Upper lobe of right lung (tissue), 1 donor: ENCODE measurements around the gene DOP1A. TPM values are rescaled to one million over a fixed set of nuclear protein-coding genes. Genes with fewer than 3 reads are reported as not detected.
A peak's percentile ranks its signal among the peaks of the same experiment; 100 is the strongest.

ENCODE experiments used
- ATAC-seq: fragments of 200-7000 bp; cut with Tn5 transposase; one replicate; pipeline ENCODE4 v1.9.1; 2020; ENCODE audit warnings: mild to moderate bottlenecking, moderate library complexity
- DNase-seq: peaks from one replicate; pipeline ENCODE4 v3.0.0-alpha.2; 2020
- H3K27ac ChIP-seq: fragments of 200-600 bp; one replicate; pipeline ENCODE4 v1.8.0; 2022
- H3K27me3 ChIP-seq: fragments of 200-600 bp; one replicate; pipeline ENCODE4 v1.8.0; 2022; ENCODE audit warnings: mild to moderate bottlenecking
- H3K36me3 ChIP-seq: fragments of 200-600 bp; one replicate; pipeline ENCODE4 v1.8.0; 2022
- H3K4me1 ChIP-seq: fragments of 200-600 bp; one replicate; pipeline ENCODE4 v1.8.0; 2022
- H3K4me3 ChIP-seq: fragments of 200-600 bp; one replicate; pipeline ENCODE4 v1.8.0; 2022; ENCODE audit warnings: mild to moderate bottlenecking
- H3K9me3 ChIP-seq: fragments of 200-600 bp; one replicate; pipeline ENCODE4 v1.8.0; 2022
- intact Hi-C: fragments of 100-400 bp; cut with DNase I; formaldehyde crosslinking; loops from one replicate; pipeline ENCODE4 v1.11.0; 2022
- total RNA-seq: library from RNA; stranded (reverse); fragmentation: NEBNext Ultra II Directional; extraction: Animal tissue kit (Norgen Biotek cat#: 25700); gene quantifications from one replicate; pipeline ENCODE4 v1.2.1, GENCODE V29; 2021
- TF ChIP-seq, protein P1 (sequence below): fragments of 200-600 bp; IDR thresholded peaks from one replicate; pipeline ENCODE4 v1.8.0; 2022; ENCODE audit warnings: antibody characterized with exemption
- donor health status: DM: no; HTN: yes; CAD: no; lungs with severe emphysema.

DOP1A gene
- total RNA-seq, 1 donor from 2014 or later, result 26.4 TPM

GRCh38 chr6:83098589-83098988 lies 31.1 kb downstream of the DOP1A start:
- TF ChIP-seq, protein P1, sequence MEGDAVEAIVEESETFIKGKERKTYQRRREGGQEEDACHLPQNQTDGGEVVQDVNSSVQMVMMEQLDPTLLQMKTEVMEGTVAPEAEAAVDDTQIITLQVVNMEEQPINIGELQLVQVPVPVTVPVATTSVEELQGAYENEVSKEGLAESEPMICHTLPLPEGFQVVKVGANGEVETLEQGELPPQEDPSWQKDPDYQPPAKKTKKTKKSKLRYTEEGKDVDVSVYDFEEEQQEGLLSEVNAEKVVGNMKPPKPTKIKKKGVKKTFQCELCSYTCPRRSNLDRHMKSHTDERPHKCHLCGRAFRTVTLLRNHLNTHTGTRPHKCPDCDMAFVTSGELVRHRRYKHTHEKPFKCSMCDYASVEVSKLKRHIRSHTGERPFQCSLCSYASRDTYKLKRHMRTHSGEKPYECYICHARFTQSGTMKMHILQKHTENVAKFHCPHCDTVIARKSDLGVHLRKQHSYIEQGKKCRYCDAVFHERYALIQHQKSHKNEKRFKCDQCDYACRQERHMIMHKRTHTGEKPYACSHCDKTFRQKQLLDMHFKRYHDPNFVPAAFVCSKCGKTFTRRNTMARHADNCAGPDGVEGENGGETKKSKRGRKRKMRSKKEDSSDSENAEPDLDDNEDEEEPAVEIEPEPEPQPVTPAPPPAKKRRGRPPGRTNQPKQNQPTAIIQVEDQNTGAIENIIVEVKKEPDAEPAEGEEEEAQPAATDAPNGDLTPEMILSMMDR, result no peak
- no peaks in the 10 kb centered on the region for H3K27me3 ChIP-seq
- intact Hi-C loops, result no loop called here
- no peaks in the 10 kb centered on the region for H3K9me3 ChIP-seq
- no peaks in the 10 kb centered on the region for H3K4me1 ChIP-seq
- ATAC-seq (no peak), DNase-seq (no peak)
- no peak overlapping the region for H3K27ac ChIP-seq
- peaks cover 10% of the 10 kb centered on the region for H3K36me3 ChIP-seq
- H3K4me3 ChIP-seq, result no peak overlapping the region

DNA sequence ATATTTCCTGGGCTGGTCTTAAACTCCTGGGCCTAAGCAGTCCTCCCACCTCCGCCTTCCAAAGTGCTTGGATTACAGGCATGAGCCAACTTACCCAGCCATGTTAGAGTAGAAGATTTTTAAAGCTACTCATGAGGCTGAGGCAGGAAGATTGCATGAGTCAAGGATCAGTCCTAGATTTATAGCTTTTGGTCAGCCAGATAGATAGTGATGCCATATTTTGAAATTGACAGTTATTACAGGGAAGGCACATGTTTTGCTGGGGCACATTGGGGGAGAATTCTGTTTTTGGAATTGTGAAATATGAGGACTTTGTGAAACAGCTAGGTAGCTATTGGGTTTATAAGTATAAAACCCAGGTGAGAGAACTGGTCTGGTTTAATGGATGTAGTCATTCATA lies 40.9 kb downstream of the DOP1A start:
- no peak for ATAC-seq
- no peak for DNase-seq
- no peak overlapping the region for H3K27ac ChIP-seq
- H3K9me3 ChIP-seq, result no peaks in the 10 kb centered on the region
- no peaks in the 10 kb centered on the region for H3K27me3 ChIP-seq
- intact Hi-C loops, result no loop called here
- H3K4me1 ChIP-seq, result no peaks in the 10 kb centered on the region
- H3K36me3 ChIP-seq, result peaks cover 22% of the 10 kb centered on the region
- no peak overlapping the region for H3K4me3 ChIP-seq
- TF ChIP-seq, protein P1, result no peak

- no peaks in the 10 kb centered on the region for H3K4me1 ChIP-seq
- H3K9me3 ChIP-seq, result no peaks in the 10 kb centered on the region
- H3K36me3 ChIP-seq, result peaks cover 22% of the 10 kb centered on the region
- DNase-seq (no peak), ATAC-seq (peak; percentile 27)
- TF ChIP-seq, protein P1, result no peak
- intact Hi-C loops, result no loop called here
- no peak overlapping the region for H3K27ac ChIP-seq
- no peaks in the 10 kb centered on the region for H3K27me3 ChIP-seq
- no peak overlapping the region for H3K4me3 ChIP-seq
Observed at GRCh38 chr6:83113258-83113657, 45.8 kb downstream of the DOP1A start.

DNA sequence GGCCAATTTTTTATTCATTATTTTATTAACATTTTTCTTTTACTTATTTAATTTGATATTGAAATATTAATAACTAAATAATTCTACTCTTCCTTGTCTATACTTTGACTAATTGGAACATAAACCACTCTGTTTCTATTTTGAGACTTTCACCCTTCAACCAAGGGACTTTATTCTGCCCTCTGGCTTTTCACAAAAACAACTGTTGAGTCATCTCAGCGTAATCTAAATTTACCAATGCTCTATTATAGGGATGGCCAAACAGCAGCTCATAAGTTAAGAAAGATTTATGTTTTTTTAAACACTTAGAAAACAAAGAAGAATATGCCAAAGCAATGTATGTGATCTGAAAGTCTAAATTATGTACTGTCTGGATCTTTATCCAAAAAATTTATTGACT lies 46.7 kb downstream of the DOP1A start:
- intact Hi-C loops, result no loop called here
- Histone ChIP-seq H3K4me3 (no peak overlapping the region), H3K27me3 (no peaks in the 10 kb centered on the region), H3K4me1 (no peaks in the 10 kb centered on the region), H3K9me3 (no peaks in the 10 kb centered on the region), H3K36me3 (peaks cover 27% of the 10 kb centered on the region), H3K27ac (no peak overlapping the region)
- DNase-seq, result no peak
- no peak for ATAC-seq
- TF ChIP-seq, protein P1, result no peak

DNA sequence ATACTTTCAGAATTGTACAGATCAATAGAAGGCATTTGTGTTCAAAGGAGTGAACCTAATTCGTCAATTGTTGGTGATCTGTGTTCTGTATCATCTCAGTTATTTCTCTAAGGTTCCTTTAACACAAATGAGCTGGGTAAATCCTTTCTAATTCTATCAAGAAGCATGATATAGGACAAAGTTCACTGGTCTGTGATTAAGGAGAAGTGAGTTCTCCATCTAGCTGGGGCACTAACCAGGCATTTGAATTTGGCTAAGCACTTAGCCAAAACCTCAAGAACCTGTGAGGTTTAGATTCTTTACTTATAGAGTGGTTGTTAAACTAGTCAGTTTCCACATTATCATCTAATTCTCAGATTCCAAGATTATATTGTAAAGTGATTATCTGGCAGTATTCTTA lies 50.3 kb downstream of the DOP1A start:
- intact Hi-C loops, result no loop called here
- peak; percentile 48 for ATAC-seq
- H3K4me3 ChIP-seq, result no peak overlapping the region

More for the DNA sequence above, 50.3 kb downstream of the DOP1A start:
- DNase-seq, result no peak
- Histone ChIP-seq H3K27me3 (no peaks in the 10 kb centered on the region), H3K4me1 (no peaks in the 10 kb centered on the region), H3K36me3 (peaks cover 34% of the 10 kb centered on the region), H3K9me3 (no peaks in the 10 kb centered on the region), H3K27ac (no peak overlapping the region)
- TF ChIP-seq, protein P1, result no peak
